H1 (cell line): ENCODE results near the gene HECTD4. TPM values are rescaled to one million over a fixed set of nuclear protein-coding genes. Genes with fewer than 3 reads are reported as not detected.

Experiments used
- CTCF ChIA-PET: fragments of 300-600 bp; sonication (Branson Sonifier 250); formaldehyde crosslinking; loops from one replicate; lab custom pipeline; 2021; ENCODE audit not compliant: partially characterized antibody; lab: Charles Lee
- POLR2A ChIA-PET: fragments of 300-600 bp; sonication (Branson Sonifier 250); formaldehyde crosslinking; loops from one replicate; lab custom pipeline; 2021; ENCODE audit warnings: inconsistent platforms; ENCODE audit not compliant: partially characterized antibody; lab: Charles Lee
- DNase-seq, 2 experiments: peaks; one replicate each; pipeline versions ENCODE4 v3.0.0 to v3.0.0-alpha.2; 2010 to 2022; ENCODE audit warnings: low spot score in 2 of 2, low read depth in 1 of 2, mixed read lengths in 1 of 2
- FAIRE-seq: peaks from 2 replicates; lab custom pipeline; 2011; peaks lifted over from hg19 to GRCh38; lab: Jason Lieb, UNC
- H2AFZ ChIP-seq: 2 replicates; pipeline ENCODE4 v1.8.1; 2012; ENCODE audit warnings: low read length, inconsistent platforms
- H2AK5ac ChIP-seq: 2 replicates; pipeline ENCODE4 v1.6.1; 2013; ENCODE audit warnings: low read depth, low read length
- H2BK120ac ChIP-seq: replicated peaks from 2 replicates; pipeline ENCODE3; 2013; ENCODE audit warnings: low read depth, low read length, inconsistent platforms
- H2BK12ac ChIP-seq: 2 replicates; pipeline ENCODE4 v1.6.1; 2013; ENCODE audit warnings: low read depth, low read length
- H2BK15ac ChIP-seq: 2 replicates; pipeline ENCODE4 v1.6.1; 2013; ENCODE audit warnings: low read length
- H2BK20ac ChIP-seq: 2 replicates; pipeline ENCODE4 v1.6.1; 2013; ENCODE audit warnings: low read length
- H2BK5ac ChIP-seq: 2 replicates; pipeline ENCODE4 v1.6.1; 2013; ENCODE audit warnings: low read depth, low read length
- H3K14ac ChIP-seq: 2 replicates; pipeline ENCODE4 v1.6.1; 2013; ENCODE audit warnings: inconsistent platforms; ENCODE audit not compliant: insufficient read length
- H3K18ac ChIP-seq: 2 replicates; pipeline ENCODE4 v1.6.1; 2013; ENCODE audit warnings: low read length; ENCODE audit errors: extremely low read depth
- H3K23ac ChIP-seq: 2 replicates; pipeline ENCODE4 v1.6.1; 2013; ENCODE audit warnings: inconsistent platforms; ENCODE audit not compliant: insufficient read length
- H3K23me2 ChIP-seq: 2 replicates; pipeline ENCODE4 v1.6.1; 2013; ENCODE audit warnings: low read depth, low read length
- H3K27ac ChIP-seq: 2 replicates; pipeline ENCODE4 v1.6.1; 2011; ENCODE audit warnings: low read depth, low read length, inconsistent platforms
- H3K27me3 ChIP-seq, 4 experiments: replicated peaks in 1 of 4; 1 replicate in 1 of 4; 2 replicates in 3 of 4; pipeline versions ENCODE4 v1.6.1 to v1.8.1; 2011 to 2013; ENCODE audit warnings: low read length in 3 of 4, mild to moderate bottlenecking in 3 of 4, inconsistent platforms in 2 of 4, mixed read lengths in 2 of 4, moderate library complexity in 1 of 4; ENCODE audit not compliant: control insufficient read depth in 3 of 4, insufficient read depth in 3 of 4; ENCODE audit errors: extremely low read depth in 1 of 4
- H3K36me3 ChIP-seq, 4 experiments: 2 replicates each; pipeline versions ENCODE4 v1.6.1 to v1.8.1; 2011 to 2013; ENCODE audit warnings: mild to moderate bottlenecking in 4 of 4, low read length in 3 of 4, moderate library complexity in 2 of 4, control low read depth in 1 of 4, inconsistent platforms in 1 of 4; ENCODE audit not compliant: insufficient read depth in 4 of 4, control insufficient read depth in 2 of 4
- H3K4ac ChIP-seq: replicated peaks from 2 replicates; pipeline ENCODE3; 2013; ENCODE audit warnings: low read length, low read depth, mixed read lengths, inconsistent platforms; ENCODE audit not compliant: insufficient read length
- H3K4me1 ChIP-seq, 4 experiments: replicated peaks in 1 of 4; 1 replicate in 1 of 4; 2 replicates in 3 of 4; pipeline versions ENCODE4 v1.6.1 to v1.8.1; 2011 to 2013; ENCODE audit warnings: low read length in 3 of 4, inconsistent platforms in 2 of 4, mixed read lengths in 1 of 4; ENCODE audit not compliant: insufficient read depth in 4 of 4, control insufficient read depth in 3 of 4
- H3K4me2 ChIP-seq, 2 experiments: 2 replicates each; pipeline versions ENCODE4 v1.6.1 to v1.8.1; 2011 to 2013; ENCODE audit warnings: low read depth in 2 of 2, low read length in 2 of 2, control low read depth in 1 of 2, inconsistent platforms in 1 of 2, mild to moderate bottlenecking in 1 of 2; ENCODE audit not compliant: insufficient read depth in 1 of 2
- H3K4me3 ChIP-seq, 4 experiments: fragments of 200-600, 300-600 bp in 1 of 4; sonication (generic), shearing (Covaris generic), sonication (Bioruptor Twin) in 1 of 4; 2 replicates each; pipeline versions ENCODE4 v1.5.1 to v1.8.1; 2011 to 2016; ENCODE audit warnings: low read length in 4 of 4, low read depth in 3 of 4, control low read depth in 2 of 4, inconsistent platforms in 2 of 4, mild to moderate bottlenecking in 2 of 4, mixed read lengths in 1 of 4, moderate library complexity in 1 of 4; ENCODE audit not compliant: insufficient read depth in 2 of 4; ENCODE audit errors: extremely low read depth in 1 of 4
- H3K56ac ChIP-seq: replicated peaks from 2 replicates; pipeline ENCODE3; 2013; ENCODE audit warnings: low read depth, mild to moderate bottlenecking, mixed read lengths, low read length, inconsistent platforms; ENCODE audit not compliant: insufficient read length
- H3K79me1 ChIP-seq: 2 replicates; pipeline ENCODE4 v1.6.1; 2013; ENCODE audit warnings: low read depth, low read length, control low read depth
- H3K79me2 ChIP-seq, 2 experiments: 2 replicates each; pipeline versions ENCODE4 v1.6.1 to v1.8.1; 2012 to 2013; ENCODE audit warnings: low read length in 2 of 2, mild to moderate bottlenecking in 2 of 2, inconsistent platforms in 1 of 2; ENCODE audit not compliant: insufficient read depth in 2 of 2, control insufficient read depth in 1 of 2
- H3K9ac ChIP-seq, 4 experiments: replicated peaks in 1 of 4; 1 replicate in 1 of 4; 2 replicates in 3 of 4; pipeline versions ENCODE4 v1.6.1 to v1.8.1; 2011 to 2013; ENCODE audit warnings: low read depth in 3 of 4, low read length in 3 of 4, control low read depth in 2 of 4, mild to moderate bottlenecking in 2 of 4, moderate library complexity in 2 of 4, inconsistent platforms in 1 of 4; ENCODE audit errors: extremely low read depth in 1 of 4
- H3K9me3 ChIP-seq, 2 experiments: 2 replicates each; pipeline versions ENCODE4 v1.6.1 to v1.8.1; 2012 to 2013; ENCODE audit warnings: mild to moderate bottlenecking in 2 of 2, moderate library complexity in 2 of 2, control low read depth in 1 of 2, inconsistent platforms in 1 of 2, low read depth in 1 of 2, low read length in 1 of 2, mixed read lengths in 1 of 2; ENCODE audit not compliant: insufficient read depth in 2 of 2
- H4K20me1 ChIP-seq, 2 experiments: replicated peaks in 1 of 2; 2 replicates each; pipeline versions ENCODE3 to v1.8.1; 2011 to 2013; ENCODE audit warnings: inconsistent platforms in 2 of 2, low read length in 2 of 2, mild to moderate bottlenecking in 1 of 2; ENCODE audit not compliant: insufficient read depth in 2 of 2, control insufficient read depth in 1 of 2
- H4K5ac ChIP-seq: 2 replicates; pipeline ENCODE4 v1.6.1; 2013; ENCODE audit warnings: low read length, low read depth, mixed read lengths, inconsistent platforms; ENCODE audit not compliant: insufficient read length
- H4K8ac ChIP-seq: 2 replicates; pipeline ENCODE4 v1.8.0; 2013; ENCODE audit warnings: mild to moderate bottlenecking, moderate library complexity, low read length, inconsistent platforms; ENCODE audit not compliant: insufficient read depth; ENCODE audit errors: extremely low read depth
- H4K91ac ChIP-seq: replicated peaks from 2 replicates; pipeline ENCODE3; 2013; ENCODE audit warnings: low read length, mixed read lengths, inconsistent platforms; ENCODE audit not compliant: insufficient read length
- WGBS, 2 experiments: shearing (Covaris generic) in 1 of 2; methylation state at CpG; one replicate each; pipeline versions ENCODE4 v1.1.6 to v1.1.7; 2013 to 2015; ENCODE audit warnings: low lambda C conversion rate in 2 of 2, mixed read lengths in 2 of 2, inconsistent platforms in 1 of 2, low coverage in 1 of 2, missing lambda C conversion rate in 1 of 2; ENCODE audit not compliant: insufficient replicate concordance in 2 of 2, insufficient coverage in 1 of 2, insufficient read length in 1 of 2; ENCODE audit errors: extremely low coverage in 1 of 2, missing lambda C conversion rate in 1 of 2; 5-methylcytosine and 5-hydroxymethylcytosine counted together
- polyA plus RNA-seq, 7 experiments: library from polyadenylated mRNA; depleted of rRNA in 3 of 7; stranded (reverse) in 5 of 7; unstranded in 2 of 7; fragments of >200 nt in 5 of 7; fragments of 200-250 nt in 2 of 7; gene quantifications; 1 replicate in 5 of 7; 2 replicates in 1 of 7; 4 replicates in 1 of 7; pipeline versions ENCODE4 v1.2.1 to v1.2.3, GENCODE V29; 2011 to 2013; ENCODE audit warnings: missing spikeins in 2 of 7, mixed read lengths in 2 of 7
- total RNA-seq: library from RNA; stranded (reverse); fragmentation: NEBNext Ultra II Directional; extraction: Animal tissue kit (Norgen Biotek cat#: 25700); gene quantifications from 2 replicates; pipeline ENCODE4 v1.2.1, GENCODE V29; 2021

Gene HECTD4
- total and polyA plus RNA-seq, 2 of the 8 experiments (the other 6 are each of a cell fraction or from before 2014, with no cell fraction given) = 6.5 to 33.7 TPM

DNA sequence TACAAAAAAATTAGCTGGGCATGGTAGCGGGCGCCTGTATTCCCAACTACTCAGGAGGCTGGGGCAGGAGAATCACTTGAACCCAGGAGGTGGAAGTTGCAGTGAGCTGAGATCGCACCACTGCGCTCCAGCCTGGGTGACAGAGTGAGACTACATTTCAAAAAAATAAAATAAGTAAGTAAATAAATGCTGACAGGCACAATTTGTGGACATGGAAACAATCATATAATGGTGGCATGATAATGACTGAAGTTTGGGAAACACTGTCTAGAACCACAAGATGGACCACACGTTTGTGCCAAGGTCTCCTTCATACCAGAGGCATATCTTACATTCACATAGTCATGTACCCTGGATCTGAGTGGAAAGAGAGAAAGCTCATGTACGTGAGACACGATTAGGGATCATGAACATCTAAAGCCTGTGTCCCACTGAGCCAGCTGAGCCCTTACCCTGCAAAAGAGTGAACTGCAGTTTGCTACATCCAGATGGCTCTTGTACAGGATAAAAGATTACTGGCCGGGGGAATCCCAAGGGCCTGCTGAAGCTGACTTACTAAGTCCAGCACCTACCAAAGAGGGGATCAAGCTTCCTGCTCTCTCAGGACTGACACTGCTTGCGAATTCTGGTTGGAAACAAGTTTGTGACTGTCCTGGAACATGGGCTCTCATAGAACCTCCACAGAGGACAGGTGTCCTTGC lies 194.0 kb downstream of the HECTD4 start:
- peaks cover 4 to 28% (median 13%) of the 10 kb centered on the region in 4 experiments; a peak in 6 of 8 replicates for H3K36me3 ChIP-seq
- no peak overlapping the region for H3K14ac ChIP-seq
- H3K23me2 ChIP-seq = 0 out of 2 replicates have a peak, but pooled peaks cover 2% of the 10 kb centered on the region
- H2AFZ ChIP-seq = no peak overlapping the region
- no peak overlapping the region for H3K56ac ChIP-seq
- H2BK120ac ChIP-seq = no peak overlapping the region
- no peaks in the 10 kb centered on the region for H3K27me3 ChIP-seq
- H3K23ac ChIP-seq = no peak overlapping the region
- no peak overlapping the region for H3K27ac ChIP-seq
- H2BK12ac ChIP-seq = no peak overlapping the region
- DNase-seq (no peak), FAIRE-seq (no peak)
- no peak overlapping the region for H3K4me3 ChIP-seq
- ChIA-PET POLR2A (no interaction called here), CTCF (interaction anchor here (0.6 to 1.8 kb wide), 4 partner anchors 8 to 12 kb away, joined by 3 to 14 read pairs (median 4); no protein-coding TSS in a partner anchor)
- no peak overlapping the region for H2BK15ac ChIP-seq
- H3K9me3 ChIP-seq = no peaks in the 10 kb centered on the region
- no peaks in the 10 kb centered on the region for H3K79me2 ChIP-seq
- no peaks in the 10 kb centered on the region for H4K20me1 ChIP-seq
- no peak overlapping the region for H3K4ac ChIP-seq
- H4K8ac ChIP-seq = no peak overlapping the region
- no peak overlapping the region for H2BK5ac ChIP-seq
- WGBS, 2 experiments = 90% methylated on average over 9 of the region's 9 CpGs; no CpG with 5 or more reads in 1 of the 2 experiments
- H3K9ac ChIP-seq = no peak overlapping the region
- peaks cover 5 to 13% (median 9%) of the 10 kb centered on the region in 4 experiments; a peak in 6 of 7 replicates for H3K4me1 ChIP-seq
- no peaks in the 10 kb centered on the region for H3K79me1 ChIP-seq
- no peak overlapping the region for H4K5ac ChIP-seq
- no peak overlapping the region for H3K18ac ChIP-seq
- H2BK20ac ChIP-seq = no peak overlapping the region
- no peak overlapping the region for H3K4me2 ChIP-seq
- no peak overlapping the region for H4K91ac ChIP-seq
- H2AK5ac ChIP-seq = no peak overlapping the region
